Endothelial cell of umbilical vein (primary cell): Measurements from ENCODE around the gene RABEP2.

Experiments
- CTCF ChIP-seq, 2 donors: IDR thresholded peaks; 1 replicate in 1 of 2; 2 replicates in 1 of 2; pipeline ENCODE4 v1.5.1; 2011; ENCODE audit warnings: low read length in 2 of 2, mild to moderate bottlenecking in 2 of 2, moderate library complexity in 2 of 2, control low read depth in 1 of 2, inconsistent platforms in 1 of 2, low read depth in 1 of 2; ENCODE audit not compliant: insufficient read depth in 1 of 2; ENCODE audit errors: extremely low read depth in 1 of 2
- MYC ChIP-seq: IDR thresholded peaks from one replicate; pipeline ENCODE4 v1.6.1; 2011; ENCODE audit warnings: mild to moderate bottlenecking, low read depth, low read length
- POLR2A ChIP-seq: IDR thresholded peaks from 2 replicates; pipeline ENCODE4 v1.6.1; 2012; ENCODE audit warnings: low read depth, mild to moderate bottlenecking, control low read depth, low read length
- POLR2AphosphoS5 ChIP-seq: IDR thresholded peaks from 2 replicates; pipeline ENCODE4 v1.6.1; 2012; ENCODE audit warnings: low read depth, mild to moderate bottlenecking, control low read depth, low read length, moderate library complexity; ENCODE audit not compliant: insufficient read depth

- TF ChIP-seq MYC (no peak), POLR2A (no peak), CTCF (IDR thresholded peaks at IDR 0.05; ENCODE audit: extremely low read depth in 1 of 2, insufficient read depth in 1 of 2, low read depth in 1 of 2, low read length in 2 of 2) (no peak), POLR2AphosphoS5 (no peak)
Observed at GRCh38 chr16:28936784-28937155, 11.7 kb upstream of the RABEP2 start.
